Caco-2 (cell line): ENCODE measurements around the gene PPM1H. TPM values are rescaled to one million over a fixed set of nuclear protein-coding genes. Genes with fewer than 3 reads are reported as not detected.
"Not testable (repeated sequence)": the region's sequence is repeated elsewhere in the genome, so short reads cannot be mapped to it uniquely, and the experiment has no call there.

Experiments
- BruUV-seq: library from RNA; stranded (reverse); fragments of 400-500 nt; replicated peaks from 2 replicates; lab custom pipeline; 2021; lab: Mats Ljungman, UMichigan
- CTCF ChIA-PET: fragments of 300-600 bp; sonication (Branson Sonifier 250); formaldehyde crosslinking; loops from one replicate; lab custom pipeline; 2022; ENCODE audit warnings: antibody characterized with exemption; lab: Charles Lee
- POLR2A ChIA-PET: fragments of 300-600 bp; sonication (Branson Sonifier 250); formaldehyde crosslinking; loops from one replicate; lab custom pipeline; 2022; ENCODE audit warnings: antibody characterized with exemption; lab: Charles Lee
- DNase-seq, 2 experiments: peaks; one replicate each; pipeline versions ENCODE4 v3.0.0 to v3.0.0-alpha.2; 2020 to 2022
- H3K27me3 ChIP-seq: replicated peaks from 2 replicates; pipeline ENCODE4 v1.6.0; 2011; ENCODE audit warnings: low read length; ENCODE audit not compliant: control insufficient read depth, insufficient read depth
- H3K36me3 ChIP-seq: 2 replicates; pipeline ENCODE4 v1.5.1; 2011; ENCODE audit warnings: low read length; ENCODE audit not compliant: control insufficient read depth, insufficient read depth
- H3K4me1 ChIP-seq: fragments of 250-450 bp; sonication (Bioruptor Pico); 2 replicates; pipeline ENCODE4 v1.5.1; 2020; ENCODE audit warnings: mild to moderate bottlenecking
- H3K4me3 ChIP-seq: 2 replicates; pipeline ENCODE4 v1.5.1; 2011; ENCODE audit warnings: low read depth, mild to moderate bottlenecking, control low read depth, low read length
- H3K9me3 ChIP-seq: fragments of 250-450 bp; sonication (Bioruptor Pico); 2 replicates; pipeline ENCODE4 v1.5.1; 2020; ENCODE audit warnings: mild to moderate bottlenecking, moderate library complexity
- H3K27ac Mint-ChIP-seq: one replicate; pipeline ENCODE4 v1.8.0; 2022; ENCODE audit warnings: mixed read lengths; ENCODE audit not compliant: unreplicated experiment
- H3K27me3 Mint-ChIP-seq: one replicate; pipeline ENCODE4 v1.8.0; 2022; ENCODE audit warnings: mixed read lengths; ENCODE audit not compliant: insufficient read depth, unreplicated experiment
- H3K36me3 Mint-ChIP-seq: one replicate; pipeline ENCODE4 v1.8.0; 2022; ENCODE audit warnings: mild to moderate bottlenecking, mixed read lengths; ENCODE audit not compliant: insufficient read depth, unreplicated experiment
- H3K4me1 Mint-ChIP-seq: one replicate; pipeline ENCODE4 v1.8.0; 2022; ENCODE audit warnings: low read depth, mixed read lengths; ENCODE audit not compliant: unreplicated experiment
- H3K4me3 Mint-ChIP-seq: one replicate; pipeline ENCODE4 v1.8.0; 2022; ENCODE audit warnings: mild to moderate bottlenecking, moderate library complexity, mixed read lengths; ENCODE audit not compliant: unreplicated experiment
- H3K9me3 Mint-ChIP-seq: one replicate; pipeline ENCODE4 v1.8.0; 2022; ENCODE audit warnings: mixed read lengths; ENCODE audit not compliant: unreplicated experiment
- intact Hi-C: fragments of 100-400 bp; cut with micrococcal nuclease; formaldehyde crosslinking; loops from one replicate; pipeline ENCODE4 v1.10.0; 2022; ENCODE audit not compliant: unreplicated experiment
- total RNA-seq: library from RNA; stranded (reverse); gene quantifications from 2 replicates; pipeline ENCODE4 v1.2.3, GENCODE V29; 2022
- TF ChIP-seq, protein P1 (sequence below), 2 experiments: fragments of 200-600 bp in 1 of 2; IDR thresholded peaks; 1 replicate in 1 of 2; 2 replicates in 1 of 2; pipeline versions ENCODE4 v1.5.1 to v1.8.0; 2011 to 2022; ENCODE audit warnings: antibody characterized with exemption in 1 of 2, control low read depth in 1 of 2, inconsistent platforms in 1 of 2, low read depth in 1 of 2, low read length in 1 of 2, mild to moderate bottlenecking in 1 of 2, moderate library complexity in 1 of 2; ENCODE audit not compliant: insufficient read depth in 1 of 2, severe bottlenecking in 1 of 2, unreplicated experiment in 1 of 2

The PPM1H gene
- total RNA-seq, 1 experiment from 2014 or later: 151 TPM

DNA sequence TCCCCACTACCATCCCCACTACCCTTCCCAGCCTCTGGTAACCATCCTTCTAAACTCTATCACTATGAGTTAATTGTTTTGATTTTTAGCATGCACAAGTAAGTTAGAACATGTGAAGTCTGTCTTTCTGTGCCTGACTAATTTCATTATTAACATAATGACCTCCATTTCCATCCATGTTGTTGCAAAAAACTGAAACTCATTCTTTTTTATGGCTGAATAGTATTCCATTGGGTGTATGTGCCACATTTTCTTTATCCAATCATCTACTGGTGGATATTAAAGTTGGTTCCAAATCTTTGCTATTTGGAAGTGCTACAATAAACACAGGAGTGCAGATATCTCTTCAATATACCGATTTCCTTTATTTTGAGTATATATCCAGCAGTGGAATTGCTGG, 13.2 kb upstream of the PPM1H start:
- Histone ChIP-seq H3K4me3 (no peak overlapping the region), H3K4me1 (0 out of 2 replicates have a peak, but pooled peaks cover 9% of the 10 kb centered on the region), H3K27me3 (no peaks in the 10 kb centered on the region), H3K36me3 (no peaks in the 10 kb centered on the region), H3K9me3 (no peaks in the 10 kb centered on the region)
- no peak overlapping the region for H3K27ac Mint-ChIP-seq
- POLR2A ChIA-PET: no interaction called here
- DNase-seq: no peak
- CTCF ChIA-PET: no interaction called here
- BruUV-seq: no TSS peak
- no peaks in the 10 kb centered on the region for H3K36me3 Mint-ChIP-seq
- H3K4me3 Mint-ChIP-seq: no peak overlapping the region
- H3K27me3 Mint-ChIP-seq: no peaks in the 10 kb centered on the region
- TF ChIP-seq, protein P1, sequence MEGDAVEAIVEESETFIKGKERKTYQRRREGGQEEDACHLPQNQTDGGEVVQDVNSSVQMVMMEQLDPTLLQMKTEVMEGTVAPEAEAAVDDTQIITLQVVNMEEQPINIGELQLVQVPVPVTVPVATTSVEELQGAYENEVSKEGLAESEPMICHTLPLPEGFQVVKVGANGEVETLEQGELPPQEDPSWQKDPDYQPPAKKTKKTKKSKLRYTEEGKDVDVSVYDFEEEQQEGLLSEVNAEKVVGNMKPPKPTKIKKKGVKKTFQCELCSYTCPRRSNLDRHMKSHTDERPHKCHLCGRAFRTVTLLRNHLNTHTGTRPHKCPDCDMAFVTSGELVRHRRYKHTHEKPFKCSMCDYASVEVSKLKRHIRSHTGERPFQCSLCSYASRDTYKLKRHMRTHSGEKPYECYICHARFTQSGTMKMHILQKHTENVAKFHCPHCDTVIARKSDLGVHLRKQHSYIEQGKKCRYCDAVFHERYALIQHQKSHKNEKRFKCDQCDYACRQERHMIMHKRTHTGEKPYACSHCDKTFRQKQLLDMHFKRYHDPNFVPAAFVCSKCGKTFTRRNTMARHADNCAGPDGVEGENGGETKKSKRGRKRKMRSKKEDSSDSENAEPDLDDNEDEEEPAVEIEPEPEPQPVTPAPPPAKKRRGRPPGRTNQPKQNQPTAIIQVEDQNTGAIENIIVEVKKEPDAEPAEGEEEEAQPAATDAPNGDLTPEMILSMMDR (IDR thresholded peaks at IDR 0.05; ENCODE audit: insufficient read depth in 1 of 2, low read depth in 1 of 2, low read length in 1 of 2, severe bottlenecking in 1 of 2, unreplicated experiment in 1 of 2): no peak
- peaks cover 20% of the 10 kb centered on the region for H3K4me1 Mint-ChIP-seq
- peaks cover 40% of the 10 kb centered on the region for H3K9me3 Mint-ChIP-seq
- intact Hi-C loops: no loop called here

DNA sequence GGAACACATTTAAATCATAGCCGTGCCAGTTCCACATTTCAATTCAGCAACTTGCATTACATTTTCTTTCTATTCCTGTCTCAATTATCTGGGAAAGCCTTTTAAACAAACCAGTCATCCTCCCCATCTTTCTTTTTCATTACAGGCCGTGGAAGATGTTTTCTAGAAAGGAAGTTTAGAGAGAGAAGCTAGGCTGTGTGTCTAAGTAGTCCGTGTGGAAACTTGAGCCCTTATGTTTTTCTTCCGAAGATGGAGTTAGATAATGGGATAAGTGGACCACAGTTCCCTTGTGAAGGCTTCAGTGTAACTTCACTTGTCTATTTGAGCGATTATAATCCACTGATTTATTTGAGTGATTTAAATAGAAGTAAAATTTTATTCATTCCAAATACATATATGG, 12.4 kb upstream of the PPM1H start:
- 0 out of 2 replicates have a peak, but pooled peaks cover 9% of the 10 kb centered on the region for H3K4me1 ChIP-seq
- Mint-ChIP-seq H3K4me3 (no peak overlapping the region), H3K27ac (no peak overlapping the region), H3K4me1 (peaks cover 26% of the 10 kb centered on the region), H3K36me3 (no peaks in the 10 kb centered on the region), H3K27me3 (no peaks in the 10 kb centered on the region), H3K9me3 (peaks cover 33% of the 10 kb centered on the region)
- ChIA-PET CTCF (no interaction called here), POLR2A (no interaction called here)
- BruUV-seq: no TSS peak
- H3K36me3 ChIP-seq: no peaks in the 10 kb centered on the region
- TF ChIP-seq, protein P1 (IDR thresholded peaks at IDR 0.05; ENCODE audit: insufficient read depth in 1 of 2, low read depth in 1 of 2, low read length in 1 of 2, severe bottlenecking in 1 of 2, unreplicated experiment in 1 of 2): no peak
- H3K9me3 ChIP-seq: no peaks in the 10 kb centered on the region
- H3K4me3 ChIP-seq: no peak overlapping the region
- no peak for DNase-seq
- H3K27me3 ChIP-seq: no peaks in the 10 kb centered on the region
- intact Hi-C loops: no loop called here

DNA sequence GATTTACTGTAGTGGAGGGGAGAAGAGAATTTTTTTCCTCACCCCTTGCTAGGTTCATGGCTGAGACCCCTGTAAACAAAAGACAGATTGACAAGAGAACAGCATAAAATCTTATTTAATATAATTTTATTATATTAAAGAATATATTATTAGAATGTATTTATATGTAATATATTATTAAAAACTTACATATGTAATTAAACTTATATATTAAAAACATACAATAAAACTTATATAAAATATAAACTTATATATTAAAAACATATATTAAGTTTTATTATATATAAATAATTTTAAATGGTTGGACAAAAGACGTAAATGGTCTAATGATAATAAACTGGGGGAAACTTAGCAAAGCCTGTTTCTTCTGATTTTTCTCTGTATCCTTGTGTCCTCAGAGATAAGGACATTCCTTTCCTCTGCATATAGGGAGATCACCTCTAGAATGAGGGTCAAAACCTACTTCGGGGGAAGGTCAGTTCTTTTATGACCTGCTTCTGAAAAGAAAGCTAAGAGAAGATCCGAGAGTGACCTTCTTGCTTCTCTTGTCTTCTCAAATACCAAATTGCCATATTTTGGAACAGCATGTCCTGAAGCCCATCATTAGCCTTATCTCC, 8.9 kb upstream of the PPM1H start:
- peaks cover 26% of the 10 kb centered on the region for H3K4me1 Mint-ChIP-seq
- Histone ChIP-seq H3K9me3 (no peaks in the 10 kb centered on the region), H3K27me3 (no peaks in the 10 kb centered on the region), H3K4me1 (0 out of 2 replicates have a peak, but pooled peaks cover 9% of the 10 kb centered on the region), H3K4me3 (no peak overlapping the region), H3K36me3 (no peaks in the 10 kb centered on the region)
- POLR2A ChIA-PET: interaction anchor here (0.6 kb wide), 1 partner anchor 66 kb away, joined by 3 read pairs; no protein-coding TSS in a partner anchor
- no peak overlapping the region for H3K27ac Mint-ChIP-seq
- H3K4me3 Mint-ChIP-seq: no peak overlapping the region
- DNase-seq: no peak
- peaks cover 1% of the 10 kb centered on the region for H3K9me3 Mint-ChIP-seq
- H3K27me3 Mint-ChIP-seq: no peaks in the 10 kb centered on the region
- no peaks in the 10 kb centered on the region for H3K36me3 Mint-ChIP-seq
- TF ChIP-seq, protein P1 (IDR thresholded peaks at IDR 0.05; ENCODE audit: insufficient read depth in 1 of 2, low read depth in 1 of 2, low read length in 1 of 2, severe bottlenecking in 1 of 2, unreplicated experiment in 1 of 2): no peak
- no TSS peak for BruUV-seq
- CTCF ChIA-PET: interaction anchor here (1.2 kb wide), 1 partner anchor 9 kb away, joined by 4 read pairs; the partner anchor contains the start of gene PPM1H
- intact Hi-C loops: no loop called here

DNA sequence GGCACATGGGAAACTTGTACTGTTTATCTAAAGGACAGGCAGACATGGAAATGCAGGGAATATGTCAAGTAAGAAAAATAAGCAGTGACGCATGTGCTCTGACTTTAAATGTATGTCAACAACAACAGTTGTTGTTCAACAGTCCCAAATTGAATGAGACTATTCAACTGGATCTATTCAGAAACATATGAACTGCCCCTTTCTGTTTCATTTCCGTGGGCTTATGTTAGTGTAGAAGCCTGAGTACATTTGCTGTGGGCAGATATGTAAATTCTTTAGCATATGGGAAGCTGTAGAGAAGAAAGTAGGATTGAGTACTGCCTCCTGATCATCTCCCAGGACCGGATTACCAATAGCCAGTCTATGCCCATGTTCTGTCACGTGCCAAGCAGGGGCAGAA, 7.4 kb upstream of the PPM1H start:
- DNase-seq, H3K4me3 ChIP-seq, CTCF ChIA-PET, BruUV-seq, H3K9me3 Mint-ChIP-seq, H3K36me3 ChIP-seq, H3K27me3 Mint-ChIP-seq, POLR2A ChIA-PET, H3K27me3 ChIP-seq, H3K27ac Mint-ChIP-seq, H3K9me3 ChIP-seq, intact Hi-C loops, H3K4me3 Mint-ChIP-seq, H3K36me3 Mint-ChIP-seq, H3K4me1 ChIP-seq: not testable (repeated sequence)
- H3K4me1 Mint-ChIP-seq: peaks cover 26% of the 10 kb centered on the region
